HepG2 (cell line): ENCODE measurements around the gene RIF1. TPM values are rescaled to one million over a fixed set of nuclear protein-coding genes. Genes with fewer than 3 reads are reported as not detected.

Experiments
- ATAC-seq: fragments of 200-7000 bp; cut with Tn5 transposase; 3 replicates; pipeline ENCODE4 v1.9.1; 2020; ENCODE audit warnings: mild to moderate bottlenecking, moderate library complexity
- BruUV-seq: library from RNA; stranded (reverse); fragments of 400-500 nt; replicated peaks from 2 replicates; lab custom pipeline; 2021; lab: Mats Ljungman, UMichigan
- CTCF ChIA-PET: fragments of 300-600 bp; formaldehyde crosslinking; extraction: SDS; loops from one replicate; lab custom pipeline; 2021; ENCODE audit warnings: low total read pairs, inconsistent platforms, low intra/inter-chr PET ratio; lab: Yijun Ruan, JAX
- POLR2A ChIA-PET: fragments of 350-600 bp; sonication (Branson Sonifier 250); formaldehyde crosslinking; loops from one replicate; lab custom pipeline; 2020; ENCODE audit warnings: antibody characterized with exemption, inconsistent platforms; lab: Yijun Ruan, JAX
- DNase-seq: peaks from one replicate; pipeline ENCODE4 v3.0.0-alpha.2; 2015; ENCODE audit warnings: low spot score
- FAIRE-seq: peaks from 3 replicates; lab custom pipeline; 2011; peaks lifted over from hg19 to GRCh38; lab: Jason Lieb, UNC
- H2AFZ ChIP-seq: one replicate; pipeline ENCODE4 v1.6.1; 2011; ENCODE audit warnings: low read length, inconsistent platforms
- H3K27ac ChIP-seq: fragments of 300-600 bp; 3 replicates; pipeline ENCODE4 v1.8.0; 2011; ENCODE audit warnings: mixed run types, mild to moderate bottlenecking, mixed read lengths, low read length, inconsistent platforms; ENCODE audit not compliant: insufficient read depth; ENCODE audit errors: extremely low read length
- H3K27me3 ChIP-seq, 2 experiments: fragments of 200-600 bp in 1 of 2; 2 replicates in 1 of 2; 3 replicates in 1 of 2; pipeline versions ENCODE4 v1.6.0 to v1.8.0; 2011; ENCODE audit warnings: low read length in 2 of 2, mild to moderate bottlenecking in 2 of 2, moderate library complexity in 2 of 2, inconsistent platforms in 1 of 2; ENCODE audit not compliant: insufficient read depth in 2 of 2, control insufficient read depth in 1 of 2
- H3K36me3 ChIP-seq, 2 experiments: fragments of 200-600 bp in 1 of 2; replicated peaks in 1 of 2; 2 replicates in 1 of 2; 3 replicates in 1 of 2; pipeline versions ENCODE4 v1.5.1 to v1.8.0; 2011; ENCODE audit warnings: low read length in 2 of 2, inconsistent platforms in 1 of 2; ENCODE audit not compliant: insufficient read depth in 2 of 2, control insufficient read depth in 1 of 2
- H3K4me1 ChIP-seq: 2 replicates; pipeline ENCODE4 v1.5.1; 2012; ENCODE audit warnings: low read length, inconsistent platforms; ENCODE audit not compliant: insufficient read depth
- H3K4me2 ChIP-seq: 2 replicates; pipeline ENCODE4 v1.6.0; 2011; ENCODE audit warnings: low read depth, low read length, inconsistent platforms
- H3K4me3 ChIP-seq, 3 experiments: fragments of 200-600 bp in 1 of 3; sonication (generic), shearing (Covaris generic) in 1 of 3; replicated peaks in 1 of 3; 2 replicates each; pipeline ENCODE4 v1.5.1; 2011 to 2016; ENCODE audit warnings: low read length in 3 of 3, inconsistent platforms in 2 of 3, low read depth in 2 of 3, mild to moderate bottlenecking in 2 of 3, control low read depth in 1 of 3, mixed read lengths in 1 of 3; ENCODE audit not compliant: insufficient read depth in 1 of 3
- H3K79me2 ChIP-seq: one replicate; pipeline ENCODE4 v1.6.1; 2011; ENCODE audit warnings: low read length, inconsistent platforms; ENCODE audit not compliant: insufficient read depth
- H3K9ac ChIP-seq: 2 replicates; pipeline ENCODE4 v1.6.0; 2011; ENCODE audit warnings: mild to moderate bottlenecking, low read depth, low read length, inconsistent platforms; ENCODE audit not compliant: insufficient read depth
- H3K9me3 ChIP-seq: 2 replicates; pipeline ENCODE4 v1.5.1; 2012; ENCODE audit warnings: mild to moderate bottlenecking, low read length
- H4K20me1 ChIP-seq: 2 replicates; pipeline ENCODE4 v1.6.0; 2011; ENCODE audit warnings: inconsistent platforms, mild to moderate bottlenecking, low read length, moderate library complexity; ENCODE audit not compliant: insufficient read depth
- GATAD2A ChIP-seq: IDR thresholded peaks from 2 replicates; pipeline ENCODE4 v1.6.1; 2016
- RBAK ChIP-seq: sonication (generic); formaldehyde crosslinking; IDR thresholded peaks from 2 replicates; pipeline ENCODE4 v1.5.1; 2020; ENCODE audit warnings: mild to moderate bottlenecking, missing genetic modification reagents
- TCF7 ChIP-seq: sonication (generic); IDR thresholded peaks from 2 replicates; pipeline ENCODE4 v1.6.1; 2016; ENCODE audit warnings: antibody characterized with exemption, low read depth
- TEAD2 ChIP-seq: sonication (generic); formaldehyde crosslinking; IDR thresholded peaks from 2 replicates; pipeline ENCODE4 v1.9.0; 2021; ENCODE audit warnings: missing genetic modification reagents
- TIGD3 ChIP-seq: sonication (generic); formaldehyde crosslinking; IDR thresholded peaks from 2 replicates; pipeline ENCODE4 v1.5.1; 2020; ENCODE audit warnings: mild to moderate bottlenecking, missing genetic modification reagents, borderline replicate concordance
- ZNF224 ChIP-seq: sonication (generic); formaldehyde crosslinking; IDR thresholded peaks from 2 replicates; pipeline ENCODE4 v1.5.0; 2020; ENCODE audit warnings: mild to moderate bottlenecking, missing genetic modification reagents
- ZNF619 ChIP-seq: sonication (generic); formaldehyde crosslinking; IDR thresholded peaks from 2 replicates; pipeline ENCODE4 v1.4.0; 2020; ENCODE audit warnings: mild to moderate bottlenecking, missing genetic modification reagents
- ZNF674 ChIP-seq: sonication (generic); formaldehyde crosslinking; IDR thresholded peaks from 2 replicates; pipeline ENCODE4 v1.5.0; 2020; ENCODE audit warnings: low read depth, mild to moderate bottlenecking, missing genetic modification reagents
- WGBS: methylation state at CpG from one replicate; pipeline ENCODE4 v1.1.6; 2017; ENCODE audit warnings: low lambda C conversion rate; 5-methylcytosine and 5-hydroxymethylcytosine counted together
- in situ Hi-C: cut with HindIII; loops from 2 replicates; pipeline ENCODE4 v1.10.0; 2017; ENCODE audit warnings: low pct_unique_long_range_greater_than_20kb; ENCODE audit not compliant: extremely low pct_ligation_motif_present
- intact Hi-C: fragments of 100-400 bp; cut with micrococcal nuclease; formaldehyde crosslinking; loops from one replicate; pipeline ENCODE4 v1.10.0; 2022; ENCODE audit not compliant: unreplicated experiment
- polyA plus RNA-seq, 8 experiments: library from polyadenylated mRNA; depleted of rRNA in 3 of 8; stranded (reverse) in 7 of 8; unstranded in 1 of 8; fragments of >200 nt; fragmentation: Illumina TruSeq in 4 of 8; extraction: Trizol in 4 of 8; gene quantifications; 2 replicates each; pipeline versions ENCODE4 v1.2.1 to v1.2.3, GENCODE V29; 2011 to 2016; ENCODE audit warnings: low read depth in 4 of 8, missing spikeins in 1 of 8, mixed read lengths in 1 of 8; ENCODE audit not compliant: insufficient read depth in 1 of 8
- total RNA-seq, 5 experiments: library from RNA; depleted of rRNA; stranded (reverse); fragments of >200 nt; fragmentation: Illumina TruSeq; extraction: Trizol; gene quantifications; 2 replicates each; pipeline ENCODE4 v1.2.3, GENCODE V29; 2016; ENCODE audit warnings: low read depth in 1 of 5
- TF ChIP-seq, protein P1 (sequence below): sonication (generic); formaldehyde crosslinking; IDR thresholded peaks from 2 replicates; pipeline ENCODE4 v1.8.1; 2023; ENCODE audit warnings: mild to moderate bottlenecking, moderate library complexity, missing genetic modification reagents

RIF1 gene
- total and polyA plus RNA-seq, 2 of the 13 experiments (the other 11 are each of a cell fraction or from before 2014, with no cell fraction given): 12.1 to 73.6 TPM

GRCh38 chr2:151408788-151409600 lies 708 bp upstream of the RIF1 start:
- Histone ChIP-seq H3K27me3 (no peaks in the 10 kb centered on the region), H3K9ac (peak overlapping the region; percentile 93; the same call in 1 of the 2 replicates), H3K79me2 (peaks cover 33% of the 10 kb centered on the region), H3K27ac (no peak overlapping the region), H3K4me2 (peak overlapping the region; percentile 82), H3K4me3 (peak overlapping the region; percentile 81 to 99 (median 85); a peak in 5 of 6 replicates), H3K36me3 (peaks cover 3 to 25% of the 10 kb centered on the region in 2 experiments; a peak in 4 of 5 replicates), H2AFZ (peak overlapping the region; percentile 85), H3K9me3 (no peaks in the 10 kb centered on the region), H3K4me1 (peaks cover 35% of the 10 kb centered on the region), H4K20me1 (peaks cover 4% of the 10 kb centered on the region; the same call in 1 of the 2 replicates)
- FAIRE-seq: no peak
- ChIA-PET CTCF (no interaction called here), POLR2A (interaction anchor here (1.4 kb wide), 1 partner anchor 1822 kb away, joined by 5 read pairs; no protein-coding TSS in a partner anchor)
- WGBS: 79% methylated on average over 25 of the region's 25 CpGs
- no TSS peak for BruUV-seq
- in situ Hi-C loops (no loop called here), intact Hi-C loops (no loop called here)
- TF ChIP-seq RBAK (CRISPR knock-in tag) (0 out of 2 replicates have a peak, but pooled peaks have one; percentile 54), TCF7 (no peak), ZNF224 (CRISPR knock-in tag) (0 out of 2 replicates have a peak, but pooled peaks have one; percentile 13), ZNF619 (peak; percentile 48; the same call in 1 of the 2 replicates), TEAD2 (no peak), TIGD3 (CRISPR knock-in tag) (peak; percentile 0; the same call in 1 of the 2 replicates), ZNF674 (no peak), GATAD2A (CRISPR knock-in tag) (no peak)
- TF ChIP-seq, protein P1, sequence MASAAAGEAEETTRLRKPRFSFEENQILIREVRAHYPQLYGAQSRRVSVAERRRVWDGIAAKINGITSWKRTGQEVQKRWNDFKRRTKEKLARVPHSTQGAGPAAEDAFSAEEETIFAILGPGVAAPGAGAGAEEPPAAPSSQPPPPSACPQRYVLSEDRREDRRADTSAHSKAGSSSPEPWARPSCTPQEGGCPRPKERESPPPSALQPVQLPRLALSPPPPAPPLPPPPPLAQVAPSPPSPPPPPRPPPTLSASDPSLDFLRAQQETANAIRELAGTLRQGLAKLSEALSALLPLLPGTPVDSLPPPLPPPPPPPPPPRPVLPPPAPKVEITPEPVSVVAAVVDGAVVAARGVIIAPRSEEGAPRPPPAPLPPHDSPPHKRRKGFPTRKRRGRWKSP (CRISPR knock-in tag): 0 out of 2 replicates have a peak, but pooled peaks have one; percentile 3
- no peak for DNase-seq
- ATAC-seq: no peak
